HG02943 (cell line): Measurements from ENCODE around the gene TMC6.
"Not testable (repeated sequence)": the region's sequence is repeated elsewhere in the genome, so short reads cannot be mapped to it uniquely, and the experiment has no call there.

Source experiments
- ATAC-seq: cut with Tn5 transposase; IDR thresholded peaks from one replicate; pipeline ENCODE4 v1.9.1; 2021; ENCODE audit warnings: mild to moderate bottlenecking, low read depth, moderate library complexity; ENCODE audit not compliant: unreplicated experiment

TMC6 gene, protein sequence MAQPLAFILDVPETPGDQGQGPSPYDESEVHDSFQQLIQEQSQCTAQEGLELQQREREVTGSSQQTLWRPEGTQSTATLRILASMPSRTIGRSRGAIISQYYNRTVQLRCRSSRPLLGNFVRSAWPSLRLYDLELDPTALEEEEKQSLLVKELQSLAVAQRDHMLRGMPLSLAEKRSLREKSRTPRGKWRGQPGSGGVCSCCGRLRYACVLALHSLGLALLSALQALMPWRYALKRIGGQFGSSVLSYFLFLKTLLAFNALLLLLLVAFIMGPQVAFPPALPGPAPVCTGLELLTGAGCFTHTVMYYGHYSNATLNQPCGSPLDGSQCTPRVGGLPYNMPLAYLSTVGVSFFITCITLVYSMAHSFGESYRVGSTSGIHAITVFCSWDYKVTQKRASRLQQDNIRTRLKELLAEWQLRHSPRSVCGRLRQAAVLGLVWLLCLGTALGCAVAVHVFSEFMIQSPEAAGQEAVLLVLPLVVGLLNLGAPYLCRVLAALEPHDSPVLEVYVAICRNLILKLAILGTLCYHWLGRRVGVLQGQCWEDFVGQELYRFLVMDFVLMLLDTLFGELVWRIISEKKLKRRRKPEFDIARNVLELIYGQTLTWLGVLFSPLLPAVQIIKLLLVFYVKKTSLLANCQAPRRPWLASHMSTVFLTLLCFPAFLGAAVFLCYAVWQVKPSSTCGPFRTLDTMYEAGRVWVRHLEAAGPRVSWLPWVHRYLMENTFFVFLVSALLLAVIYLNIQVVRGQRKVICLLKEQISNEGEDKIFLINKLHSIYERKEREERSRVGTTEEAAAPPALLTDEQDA

DNA sequence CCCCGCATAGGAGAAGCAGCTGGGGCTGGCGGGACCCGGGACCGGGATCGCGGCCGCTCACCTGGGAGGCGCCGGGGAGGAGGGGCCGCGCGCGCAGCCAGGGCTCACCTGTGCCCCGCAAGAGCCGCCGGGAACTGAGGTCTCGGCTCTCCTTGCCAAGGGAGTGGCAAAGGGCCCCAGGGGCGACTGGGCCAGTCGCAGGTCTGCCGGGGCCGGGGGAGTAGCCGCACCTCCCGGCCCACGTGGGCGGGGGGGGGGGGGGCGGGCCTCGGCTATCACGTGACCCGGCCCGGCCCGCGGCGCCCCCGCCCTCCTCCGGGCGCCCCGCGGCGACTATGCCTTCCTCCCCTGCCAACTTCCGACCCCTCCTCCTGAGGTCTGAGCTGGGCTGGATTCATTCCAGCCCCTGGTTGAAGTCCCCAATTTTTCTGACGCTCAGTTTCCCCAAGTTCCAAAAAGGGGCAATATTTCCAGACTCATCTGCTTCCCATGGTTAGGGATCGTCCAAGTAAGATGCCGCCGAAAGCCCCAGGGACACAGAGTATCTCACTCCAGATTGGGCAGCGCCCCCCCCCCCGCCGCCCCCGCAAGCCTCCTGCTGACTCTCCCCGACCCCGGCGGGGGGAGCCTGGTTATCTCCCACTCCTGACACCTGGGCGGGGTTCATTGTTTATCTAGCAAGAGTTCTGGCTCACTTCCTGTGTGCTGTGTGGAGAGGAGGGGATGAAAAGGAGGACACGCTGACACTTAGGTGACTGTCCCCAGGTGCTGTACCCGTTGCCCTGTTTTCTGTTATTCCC lies at the start of gene TMC6:
Gene TMC6 (minus strand): TSS at position 205 of the 800 bp plus-strand sequence. CDS start 1,923 bp downstream, outside the sequence.
- ATAC-seq = no peak

DNA sequence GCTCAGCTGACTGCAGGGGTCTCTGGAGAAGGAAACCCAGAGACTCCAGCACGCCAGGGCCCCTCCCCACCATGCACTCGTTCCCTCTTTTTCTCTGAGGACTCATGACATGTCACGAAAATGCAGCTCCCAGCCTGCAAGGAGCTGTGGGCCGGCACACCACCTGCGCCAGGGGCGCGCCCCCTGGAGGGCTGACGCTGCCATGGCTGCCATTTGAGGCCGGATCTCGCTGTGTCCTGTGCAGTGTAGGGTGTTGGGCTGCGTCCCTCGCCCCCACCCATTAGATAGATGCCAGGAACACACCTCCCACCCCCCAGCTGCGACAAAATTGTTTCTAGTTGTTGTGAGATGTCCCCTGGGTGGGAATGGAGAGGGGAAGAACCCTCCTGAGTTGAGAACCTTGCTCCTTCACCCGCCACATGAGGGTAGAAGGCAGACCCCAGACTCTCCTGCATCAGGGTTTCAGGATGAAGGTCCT lies 48.0 kb upstream of the TMC6 start:
- no peak for ATAC-seq

DNA sequence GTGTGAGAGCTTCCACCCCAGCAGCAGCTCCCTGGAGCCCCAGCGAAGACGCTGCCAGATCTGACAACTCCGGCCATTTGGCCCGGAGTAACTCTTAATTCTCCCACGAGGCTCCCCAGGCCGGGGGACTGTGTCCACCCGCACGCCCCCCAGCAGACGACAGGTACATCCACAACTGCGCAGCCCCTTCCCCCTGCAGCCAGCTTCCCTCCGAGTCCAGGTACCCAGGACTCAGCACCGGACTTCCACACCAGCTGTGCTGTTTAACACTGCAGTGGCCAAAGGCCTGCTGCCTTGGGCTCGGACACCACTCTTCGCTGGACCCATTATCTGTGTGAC lies 47.1 kb upstream of the TMC6 start:
- ATAC-seq = no peak

DNA sequence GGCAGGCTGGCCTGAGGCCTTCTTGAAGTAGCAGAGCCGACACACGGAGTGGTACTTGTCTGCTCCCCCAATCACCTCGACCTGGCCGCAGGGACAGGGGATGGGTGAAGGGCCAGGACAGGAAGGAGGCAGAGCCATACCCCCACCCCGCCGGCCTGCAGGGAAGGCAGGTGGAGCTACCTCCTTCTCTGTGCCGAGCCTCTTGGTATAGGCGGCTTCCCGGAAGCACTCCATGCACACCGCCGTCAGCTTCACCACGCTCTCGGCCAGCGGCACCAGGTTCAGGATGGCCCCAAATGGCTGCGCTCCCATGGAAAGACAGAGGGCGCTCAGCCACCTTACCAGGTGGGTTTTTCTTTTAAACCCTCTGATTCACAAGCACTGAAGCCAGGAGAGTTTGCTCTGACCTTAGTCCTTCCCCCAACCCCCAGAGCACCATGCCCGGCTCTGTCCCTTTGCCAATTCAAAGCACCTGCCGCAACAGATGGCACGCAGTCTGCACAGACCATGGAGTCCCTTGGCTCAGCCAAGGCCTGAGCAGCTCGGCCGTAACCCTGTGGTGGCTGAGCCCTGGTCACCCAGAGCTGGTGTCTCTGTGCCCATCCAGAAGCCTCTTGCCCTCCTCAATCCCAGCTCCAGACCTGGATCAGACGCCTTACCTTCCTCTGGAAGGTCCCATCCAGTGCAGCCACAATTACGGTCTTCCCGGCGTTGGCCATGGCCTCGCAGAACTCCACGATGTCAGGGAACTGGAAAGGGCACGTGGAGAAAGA lies 46.5 kb upstream of the TMC6 start:
- no peak for ATAC-seq

DNA sequence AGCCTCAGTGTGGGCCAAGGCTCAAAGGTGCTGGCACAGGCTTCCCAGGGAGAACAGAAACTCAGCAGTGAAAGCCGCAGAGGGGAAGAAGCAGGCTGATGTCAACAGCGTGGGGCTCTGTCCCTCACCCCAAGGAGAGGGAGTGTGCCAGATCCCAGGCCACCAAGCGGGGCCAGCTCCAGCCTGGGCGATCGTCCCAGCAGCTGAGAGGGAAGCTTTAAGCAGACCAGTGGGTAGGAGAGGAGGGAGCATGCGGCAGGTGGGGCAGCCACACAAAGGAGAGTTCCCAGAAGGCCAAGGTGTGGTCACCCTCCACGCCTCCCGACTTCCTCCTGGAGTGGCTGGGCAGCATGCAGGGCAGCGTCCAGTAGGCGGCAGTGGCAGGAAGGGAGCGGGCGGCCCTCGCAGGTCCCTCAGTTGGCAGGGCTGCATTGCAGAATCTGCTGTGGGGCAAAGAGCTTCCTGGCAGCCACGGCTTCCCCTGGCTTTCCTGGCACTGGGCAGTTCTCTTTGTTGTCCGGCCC lies 45.9 kb upstream of the TMC6 start:
- ATAC-seq = no peak

DNA sequence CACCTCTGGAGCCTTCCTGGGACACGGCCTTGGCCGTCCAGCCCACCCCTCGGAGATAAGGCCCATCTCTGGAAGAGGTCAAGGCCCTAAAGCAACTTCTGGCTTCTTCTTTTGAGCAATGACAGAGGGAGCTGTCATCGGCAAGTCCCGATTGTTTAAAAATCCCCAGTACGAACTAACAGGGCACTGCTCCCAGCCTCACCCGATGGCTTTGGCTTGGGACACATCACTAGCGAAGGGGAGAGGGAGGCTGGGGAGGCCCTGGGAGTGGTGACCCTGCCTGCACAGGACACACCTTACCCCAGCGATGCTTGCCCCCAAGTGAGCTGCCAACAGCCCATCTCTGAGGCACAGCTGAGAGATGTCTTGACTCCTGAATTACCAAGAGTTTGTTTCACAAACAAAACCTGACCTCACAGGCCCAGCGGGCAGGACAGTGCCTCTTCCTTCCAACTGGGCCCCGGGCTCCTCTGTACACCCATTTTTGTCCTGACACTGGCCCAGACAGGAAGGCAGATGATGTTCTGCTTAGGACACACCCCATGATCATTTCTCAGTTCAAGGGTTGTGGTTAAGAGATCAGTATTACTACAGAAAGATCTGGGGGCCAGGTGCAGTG lies 44.7 kb upstream of the TMC6 start:
- ATAC-seq = no peak

DNA sequence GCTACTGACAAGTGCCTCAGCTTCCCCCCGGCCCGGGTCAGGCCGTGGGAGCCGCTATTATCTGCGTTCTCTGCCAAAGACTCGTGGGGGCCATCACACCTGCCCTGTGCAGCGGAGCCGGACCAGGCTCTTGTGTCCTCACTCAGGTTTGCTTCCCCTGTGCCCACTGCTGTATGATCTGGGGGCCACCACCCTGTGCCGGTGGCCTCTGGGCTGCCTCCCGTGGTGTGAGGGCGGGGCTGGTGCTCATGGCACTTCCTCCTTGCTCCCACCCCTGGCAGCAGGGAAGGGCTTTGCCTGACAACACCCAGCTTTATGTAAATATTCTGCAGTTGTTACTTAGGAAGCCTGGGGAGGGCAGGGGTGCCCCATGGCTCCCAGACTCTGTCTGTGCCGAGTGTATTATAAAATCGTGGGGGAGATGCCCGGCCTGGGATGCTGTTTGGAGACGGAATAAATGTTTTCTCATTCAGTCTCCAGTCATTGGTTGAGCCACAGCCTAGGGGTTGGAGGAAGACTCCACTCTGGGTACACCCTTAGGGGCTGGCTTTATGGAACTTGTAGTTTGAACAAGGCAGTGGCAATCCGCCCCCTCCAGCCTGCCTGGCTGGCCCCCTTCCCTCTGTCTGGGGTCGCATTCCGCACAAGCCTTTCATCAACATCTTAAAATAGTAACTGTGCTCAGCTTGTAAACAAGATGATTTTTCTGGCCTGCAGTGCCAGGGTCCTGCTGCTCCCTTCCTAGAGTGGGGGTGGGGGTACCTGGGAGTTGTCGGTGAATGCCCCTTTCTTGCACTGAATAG lies 43.9 kb upstream of the TMC6 start:
- ATAC-seq = no peak

DNA sequence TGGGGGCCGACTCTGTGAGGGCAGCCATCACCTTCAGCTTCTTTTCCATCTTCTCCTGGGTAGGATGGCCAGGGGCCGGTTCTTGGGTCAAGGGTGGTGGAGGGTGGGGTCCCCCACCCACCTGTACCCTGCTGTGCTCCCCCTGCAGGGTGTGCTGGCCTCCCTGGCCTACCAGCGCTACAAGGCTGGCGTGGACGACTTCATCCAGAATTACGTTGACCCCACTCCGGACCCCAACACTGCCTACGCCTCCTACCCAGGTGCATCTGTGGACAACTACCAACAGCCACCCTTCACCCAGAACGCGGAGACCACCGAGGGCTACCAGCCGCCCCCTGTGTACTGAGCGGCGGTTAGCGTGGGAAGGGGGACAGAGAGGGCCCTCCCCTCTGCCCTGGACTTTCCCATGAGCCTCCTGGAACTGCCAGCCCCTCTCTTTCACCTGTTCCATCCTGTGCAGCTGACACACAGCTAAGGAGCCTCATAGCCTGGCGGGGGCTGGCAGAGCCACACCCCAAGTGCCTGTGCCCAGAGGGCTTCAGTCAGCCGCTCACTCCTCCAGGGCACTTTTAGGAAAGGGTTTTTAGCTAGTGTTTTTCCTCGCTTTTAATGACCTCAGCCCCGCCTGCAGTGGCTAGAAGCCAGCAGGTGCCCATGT lies 43.2 kb upstream of the TMC6 start:
- not testable (repeated sequence) for ATAC-seq

DNA sequence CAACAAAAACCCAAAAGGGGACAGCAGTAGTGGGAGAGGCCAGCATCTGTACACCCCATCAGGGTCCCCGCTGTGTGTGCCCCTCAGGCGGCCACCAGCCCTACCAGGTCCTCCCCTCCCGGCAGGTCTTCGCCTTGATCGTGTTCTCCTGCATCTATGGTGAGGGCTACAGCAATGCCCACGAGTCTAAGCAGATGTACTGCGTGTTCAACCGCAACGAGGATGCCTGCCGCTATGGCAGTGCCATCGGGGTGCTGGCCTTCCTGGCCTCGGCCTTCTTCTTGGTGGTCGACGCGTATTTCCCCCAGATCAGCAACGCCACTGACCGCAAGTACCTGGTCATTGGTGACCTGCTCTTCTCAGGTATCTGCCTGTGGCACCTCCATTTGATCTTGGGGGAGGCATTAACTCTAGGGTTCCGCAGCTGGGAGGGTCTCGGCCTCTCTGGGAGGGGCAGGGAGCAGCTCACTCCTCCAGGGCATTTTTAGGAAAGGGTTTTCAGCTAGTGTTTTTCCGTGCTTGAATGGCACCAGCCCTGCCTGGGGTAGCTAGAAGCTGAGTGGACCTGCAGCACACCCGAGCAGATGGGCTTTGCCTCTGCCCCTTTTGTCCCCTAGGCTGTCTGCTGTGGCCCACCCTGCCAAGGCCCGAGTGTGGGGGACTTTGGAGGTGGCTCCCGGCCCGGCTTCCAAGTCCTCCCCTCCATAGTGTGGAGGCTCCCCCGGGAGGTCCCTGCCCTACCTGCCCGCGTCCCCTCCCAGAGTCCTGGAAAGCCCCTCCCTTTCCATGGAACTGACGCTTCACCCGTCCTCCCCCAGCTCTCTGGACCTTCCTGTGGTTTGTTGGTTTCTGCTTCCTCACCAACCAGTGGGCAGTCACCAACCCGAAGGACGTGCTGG lies 42.4 kb upstream of the TMC6 start:
- ATAC-seq = no peak

DNA sequence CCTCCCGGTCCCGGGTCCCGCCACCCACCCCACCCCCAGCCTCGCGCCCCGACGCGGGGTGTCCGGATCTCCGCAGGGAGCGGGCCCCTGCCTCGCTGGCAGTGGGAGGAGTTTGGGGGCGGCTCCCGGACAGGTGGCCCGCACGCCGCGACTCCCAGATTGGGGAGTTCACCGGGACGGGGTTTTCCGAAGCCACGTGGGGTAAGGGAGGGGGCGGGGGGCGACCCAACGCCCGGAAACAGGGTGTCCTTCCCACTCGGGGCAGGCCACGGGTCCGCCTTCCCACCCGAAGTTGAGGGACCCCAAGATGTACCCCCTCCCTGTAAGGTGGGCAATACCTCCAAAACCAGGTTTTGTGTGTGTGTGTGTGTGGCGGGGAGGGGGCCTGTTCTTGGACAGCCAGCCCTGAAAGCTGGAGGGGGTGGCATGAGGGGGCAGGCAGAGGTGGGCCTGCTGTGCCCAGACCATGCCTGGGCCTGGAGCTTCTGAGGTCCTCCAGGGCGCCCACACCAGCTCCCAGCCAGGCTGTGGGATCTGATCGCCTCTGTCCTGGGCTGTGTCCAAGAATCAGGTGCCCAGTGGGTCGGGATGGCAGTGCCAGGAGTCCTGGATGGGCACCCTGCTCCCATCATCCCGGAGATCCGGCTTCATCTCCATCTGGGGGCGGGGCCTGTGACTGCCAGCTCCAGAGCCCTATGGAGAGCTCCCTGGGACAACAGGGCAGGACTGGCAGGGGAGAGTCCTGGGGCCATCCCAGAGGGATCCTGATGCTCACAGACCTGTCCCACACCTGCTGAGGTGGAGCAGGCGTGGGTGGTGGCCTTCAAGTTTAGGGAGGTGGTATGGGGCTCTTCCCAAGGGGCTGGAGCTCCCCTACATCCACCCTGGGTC lies 40.6 kb upstream of the TMC6 start:
- ATAC-seq = peak; percentile 4

DNA sequence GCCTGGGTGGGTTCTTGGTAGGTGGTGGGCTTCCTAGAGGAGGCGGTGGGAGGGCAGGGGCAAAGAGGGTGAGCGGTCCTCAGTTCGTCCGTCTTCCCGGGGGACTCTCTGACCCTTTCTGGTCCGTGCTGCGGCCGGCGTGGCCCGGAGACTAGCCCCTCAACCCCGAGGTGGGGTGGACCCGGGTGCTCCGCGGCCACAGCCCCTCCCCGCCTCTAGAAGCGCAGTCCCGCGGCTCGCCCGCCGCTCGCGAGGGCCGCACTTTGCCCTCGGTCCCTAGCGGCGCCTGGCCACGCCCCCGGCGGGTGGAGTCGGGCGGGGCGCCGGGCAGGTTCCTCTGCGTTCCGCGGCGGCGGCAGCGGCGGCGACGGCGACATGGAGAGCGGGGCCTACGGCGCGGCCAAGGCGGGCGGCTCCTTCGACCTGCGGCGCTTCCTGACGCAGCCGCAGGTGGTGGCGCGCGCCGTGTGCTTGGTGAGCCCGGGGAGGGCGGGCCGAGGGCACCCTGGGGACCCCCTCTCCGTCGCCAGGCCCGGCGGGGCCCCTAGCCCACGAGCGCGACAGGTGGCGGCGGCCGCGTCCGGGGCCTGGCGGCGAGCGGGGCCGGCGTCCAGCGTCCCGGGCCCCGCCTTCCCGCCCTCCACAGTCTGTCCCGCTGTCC lies 39.8 kb upstream of the TMC6 start, which contains the start of gene SYNGR2:
Gene SYNGR2 (plus strand): TSS at position 340 of the 661 bp plus-strand sequence. CDS start 36 bp downstream, at position 376.
- peak; percentile 55 for ATAC-seq

DNA sequence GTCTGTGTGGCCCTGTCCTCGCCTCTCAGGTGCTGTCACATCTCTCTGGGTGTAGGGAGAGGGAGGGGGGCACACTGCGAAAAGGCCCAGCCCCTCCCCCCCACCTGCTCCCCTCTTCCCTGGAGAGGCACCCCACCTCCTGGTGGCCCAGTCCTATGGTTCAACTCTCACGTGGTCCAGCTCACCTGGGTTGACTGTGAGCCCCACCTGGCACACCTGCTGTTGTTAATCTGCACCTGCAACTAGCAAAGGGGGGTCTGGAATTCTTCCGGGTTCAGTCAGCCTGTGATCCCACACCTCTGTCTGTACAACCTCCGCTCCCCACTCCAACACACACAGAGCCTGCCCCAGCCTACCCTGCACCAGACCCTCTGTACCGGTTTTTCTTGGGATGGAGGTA lies 37.9 kb upstream of the TMC6 start:
- no peak for ATAC-seq

DNA sequence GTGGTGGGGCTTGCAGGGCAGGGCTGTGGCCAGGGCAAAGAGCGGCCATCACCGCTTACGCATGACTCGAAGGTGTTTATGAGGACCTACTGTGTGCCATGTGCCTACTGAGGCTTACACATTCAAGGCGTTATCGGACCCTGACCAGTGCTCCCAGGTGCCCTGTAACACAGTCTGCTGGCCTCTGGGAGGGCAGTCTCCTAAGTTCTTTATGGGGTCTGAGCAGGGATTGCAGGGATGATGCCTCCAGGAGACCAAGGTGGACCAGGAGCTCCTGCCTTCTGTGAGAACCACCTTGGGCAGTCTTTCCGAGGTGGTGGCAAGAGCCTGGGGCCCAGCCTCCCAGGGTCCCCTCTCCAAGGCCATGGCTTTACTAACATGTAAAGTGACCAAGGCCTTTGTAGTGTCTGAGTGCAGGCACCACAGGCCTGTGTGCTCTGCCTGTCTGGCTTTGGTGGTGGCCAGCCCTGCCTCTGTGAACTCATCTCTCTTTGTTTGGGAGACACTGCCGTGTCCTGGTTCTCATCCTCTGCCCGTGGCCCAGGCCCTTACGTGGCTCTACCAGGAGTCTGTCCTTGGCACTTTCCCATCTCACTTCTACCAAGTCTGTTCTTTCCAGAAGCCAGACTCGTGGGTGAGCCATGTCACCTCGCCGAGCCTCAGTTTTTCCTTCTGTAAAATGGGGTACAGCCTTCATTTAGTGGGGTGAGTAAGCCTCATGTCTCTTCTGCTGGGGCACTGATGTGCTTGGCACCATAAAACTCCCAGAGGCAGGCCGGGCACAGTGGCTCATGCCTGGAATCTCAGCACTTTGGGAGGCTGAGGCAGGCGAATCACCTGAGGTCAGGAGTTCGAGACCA lies 36.4 kb upstream of the TMC6 start:
- ATAC-seq = no peak

DNA sequence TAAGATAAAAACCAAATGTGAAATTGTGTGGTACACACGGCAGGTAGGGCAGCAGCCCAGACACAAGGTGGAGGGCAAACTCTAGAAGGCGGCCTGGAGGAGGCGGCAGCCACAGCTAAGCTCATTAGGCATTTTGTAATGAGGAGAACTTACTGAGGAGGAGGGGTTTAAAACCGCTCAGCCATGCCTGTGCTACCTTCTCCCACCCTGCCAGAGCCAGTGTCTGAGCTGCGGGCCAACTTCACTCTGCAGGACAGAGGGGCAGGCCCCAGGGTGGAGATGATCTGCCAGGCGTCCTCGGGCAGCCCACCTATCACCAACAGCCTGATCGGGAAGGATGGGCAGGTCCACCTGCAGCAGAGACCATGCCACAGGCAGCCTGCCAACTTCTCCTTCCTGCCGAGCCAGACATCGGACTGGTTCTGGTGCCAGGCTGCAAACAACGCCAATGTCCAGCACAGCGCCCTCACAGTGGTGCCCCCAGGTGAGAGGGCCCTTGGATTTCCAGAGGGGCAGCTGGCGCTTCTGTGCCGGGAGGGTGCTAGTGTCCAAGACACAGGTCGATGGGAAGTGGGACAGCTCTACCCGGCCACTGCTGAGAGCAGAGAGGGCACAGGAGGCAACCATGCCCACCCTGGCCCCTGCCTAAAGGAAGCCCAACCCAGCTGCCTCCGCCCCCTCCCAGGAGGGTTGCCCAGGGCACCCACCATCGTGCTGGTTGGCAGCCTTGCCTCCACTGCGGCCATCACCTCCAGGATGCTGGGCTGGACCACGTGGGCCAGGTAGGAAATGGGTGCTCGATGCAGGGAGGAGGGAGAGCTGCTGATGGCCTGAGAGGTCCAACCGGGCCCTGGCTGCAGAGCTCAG lies 35.6 kb upstream of the TMC6 start:
- ATAC-seq = no peak
